ENCODE measurements around the gene OR2B2. TPM values are rescaled to one million over a fixed set of nuclear protein-coding genes. Genes with fewer than 3 reads are reported as not detected.

Gene OR2B2
- total RNA-seq, 2 donors from 2014 or later = not detected

- WGBS, 2 donors = 68 to 69% methylated on average over 5 of the region's 5 CpGs
- TF ChIP-seq POLR2A (IDR thresholded peaks at IDR 0.05) (no peak), CTCF (IDR thresholded peaks at IDR 0.05) (no peak)
- H3K4me3 ChIP-seq = no peak overlapping the region
- no peak for DNase-seq
- no peak for ATAC-seq
- H3K27me3 ChIP-seq = no peaks in the 10 kb centered on the region
- no peaks in the 10 kb centered on the region for H3K4me1 ChIP-seq
- H3K9me3 ChIP-seq = no peaks in the 10 kb centered on the region
- intact Hi-C loops (cut with DNase I) = no loop called here
- H3K36me3 ChIP-seq (replicated peaks in 1 of 2; ENCODE audit: insufficient read depth in 1 of 2, low read depth in 2 of 2) = no peaks in the 10 kb centered on the region
- H3K27ac ChIP-seq = no peak overlapping the region
Measured at GRCh38 chr6:27882624-27883023, 29.6 kb downstream of the OR2B2 start.

- Histone ChIP-seq H3K9me3 (no peaks in the 10 kb centered on the region), H3K4me1 (no peaks in the 10 kb centered on the region), H3K4me3 (no peak overlapping the region), H3K27ac (no peak overlapping the region), H3K27me3 (no peaks in the 10 kb centered on the region), H3K36me3 (replicated peaks in 1 of 2; ENCODE audit: insufficient read depth in 1 of 2, low read depth in 2 of 2) (no peaks in the 10 kb centered on the region)
- intact Hi-C loops (cut with DNase I) = no loop called here
- ATAC-seq = no peak
- DNase-seq = no peak
- 74 to 86% methylated on average over 5 of the region's 5 CpGs for WGBS, 2 donors
- no peak for TF ChIP-seq POLR2A (IDR thresholded peaks at IDR 0.05)
- no peak for TF ChIP-seq CTCF (IDR thresholded peaks at IDR 0.05)
Measured at GRCh38 chr6:27879837-27880236, 32.4 kb downstream of the OR2B2 start.

GRCh38 chr6:27874016-27874415, 38.2 kb downstream of the OR2B2 start:
- H3K4me1 ChIP-seq = peaks cover 17% of the 10 kb centered on the region
- no peaks in the 10 kb centered on the region for H3K36me3 ChIP-seq (replicated peaks in 1 of 2; ENCODE audit: insufficient read depth in 1 of 2, low read depth in 2 of 2)
- intact Hi-C loops (cut with DNase I) = no loop called here
- no peak overlapping the region for H3K4me3 ChIP-seq
- H3K27ac ChIP-seq = peak overlapping the region in 1 of 4 donors; percentile 81
- 67 to 81% methylated on average over 8 of the region's 8 CpGs for WGBS, 2 donors
- ATAC-seq (no peak), DNase-seq (no peak)
- no peak for TF ChIP-seq CTCF (IDR thresholded peaks at IDR 0.05)
- no peak for TF ChIP-seq POLR2A (IDR thresholded peaks at IDR 0.05)
- H3K9me3 ChIP-seq = no peaks in the 10 kb centered on the region
- peaks cover 0 to 13% of the 10 kb centered on the region in 2 donors for H3K27me3 ChIP-seq

- peak overlapping the region in 2 of 4 donors; percentile 20 to 81 for H3K27ac ChIP-seq
- 5 to 13% methylated on average over 33 to 50 of the region's 50 CpGs for WGBS, 2 donors
- peak overlapping the region in 1 of 2 donors; percentile 11 for H3K4me3 ChIP-seq
- peak in 2 of 4 donors; percentile 24 to 59 for DNase-seq
- no peak for TF ChIP-seq CTCF (IDR thresholded peaks at IDR 0.05)
- TF ChIP-seq POLR2A (IDR thresholded peaks at IDR 0.05) = peak in 2 of 3 donors; percentile 64 to 76
- H3K4me1 ChIP-seq = peaks cover 17% of the 10 kb centered on the region
- intact Hi-C loops (cut with DNase I) = no loop called here
- H3K27me3 ChIP-seq = peaks cover 0 to 13% of the 10 kb centered on the region in 2 donors
- ATAC-seq = peak; percentile 21
- H3K36me3 ChIP-seq (replicated peaks in 1 of 2; ENCODE audit: insufficient read depth in 1 of 2, low read depth in 2 of 2) = no peaks in the 10 kb centered on the region
- H3K9me3 ChIP-seq = no peaks in the 10 kb centered on the region
Measured at GRCh38 chr6:27873021-27873940, 38.9 kb downstream of the OR2B2 start.

Data from body of pancreas (tissue), 4 donors.